ENCODE measurements around the gene COPS7A.

COPS7A gene

GRCh38 chr12:6768437-6768914 is 44.6 kb downstream of the COPS7A start:
- peak overlapping the region in 4 of 11 experiments; percentile 13 to 95 (median 92); a peak in 6 of 22 replicates for H3K4me2 ChIP-seq
- H3K27ac ChIP-seq: no peak overlapping the region
- peak overlapping the region in 1 of 11 experiments; percentile 37; a peak in 2 of 22 replicates for H3K9ac ChIP-seq
- no peaks in the 10 kb centered on the region for H3K9me3 ChIP-seq (replicated peaks in 1 of 11)
- H3K4me1 ChIP-seq: peaks cover 9 to 84% (median 63%) of the 10 kb centered on the region in 10 experiments
- peaks cover 79 to 100% (median 100%) of the 10 kb centered on the region in 11 experiments for H3K27me3 ChIP-seq
- peak overlapping the region in 2 of 10 experiments; percentile 72 to 79; a peak in 3 of 20 replicates for H3K4me3 ChIP-seq
- H3K36me3 ChIP-seq: no peaks in the 10 kb centered on the region; a peak in 1 of 22 replicates
- TF ChIP-seq Cebpa-rat (IDR thresholded peaks at IDR 0.05): no peak
- H4K20me1 ChIP-seq: peaks cover 0 to 51% (median 22%) of the 10 kb centered on the region in 11 experiments; a peak in 17 of 22 replicates

GRCh38 chr12:6768990-6769389 is 45.1 kb downstream of the COPS7A start:
- peaks cover 79 to 100% (median 100%) of the 10 kb centered on the region in 11 experiments for H3K27me3 ChIP-seq
- peak overlapping the region in 1 of 10 experiments; percentile 79; a peak in 1 of 20 replicates for H3K4me3 ChIP-seq
- 0 out of 22 replicates have a peak overlapping the region, but pooled peaks of 1 of the 11 experiments have one; percentile 37 for H3K9ac ChIP-seq
- H4K20me1 ChIP-seq: peaks cover 0 to 51% (median 22%) of the 10 kb centered on the region in 11 experiments; a peak in 17 of 22 replicates
- TF ChIP-seq Cebpa-rat (IDR thresholded peaks at IDR 0.05): no peak
- H3K4me2 ChIP-seq: peak overlapping the region in 6 of 11 experiments; percentile 1 to 95 (median 51); a peak in 8 of 22 replicates
- no peaks in the 10 kb centered on the region for H3K9me3 ChIP-seq (replicated peaks in 1 of 11)
- peaks cover 9 to 78% (median 60%) of the 10 kb centered on the region in 10 experiments for H3K4me1 ChIP-seq
- H3K36me3 ChIP-seq: no peaks in the 10 kb centered on the region; a peak in 1 of 22 replicates
- no peak overlapping the region for H3K27ac ChIP-seq

GRCh38 chr12:6769666-6770065 is 45.8 kb downstream of the COPS7A start:
- H4K20me1 ChIP-seq: peaks cover 0 to 57% (median 22%) of the 10 kb centered on the region in 11 experiments; a peak in 17 of 22 replicates
- peaks cover 79 to 100% (median 100%) of the 10 kb centered on the region in 11 experiments for H3K27me3 ChIP-seq
- H3K9ac ChIP-seq: no peak overlapping the region
- peaks cover 9 to 72% (median 53%) of the 10 kb centered on the region in 10 experiments for H3K4me1 ChIP-seq
- no peak overlapping the region for H3K4me3 ChIP-seq
- peak overlapping the region in 3 of 11 experiments; percentile 89 to 95 (median 94); a peak in 6 of 22 replicates for H3K4me2 ChIP-seq
- H3K27ac ChIP-seq: no peak overlapping the region
- TF ChIP-seq Cebpa-rat (IDR thresholded peaks at IDR 0.05): no peak
- no peaks in the 10 kb centered on the region; a peak in 1 of 22 replicates for H3K36me3 ChIP-seq
- H3K9me3 ChIP-seq (replicated peaks in 1 of 11): no peaks in the 10 kb centered on the region

GRCh38 chr12:6770094-6770493 is 46.2 kb downstream of the COPS7A start:
- Histone ChIP-seq H4K20me1 (peaks cover 0 to 57% (median 22%) of the 10 kb centered on the region in 11 experiments; a peak in 17 of 22 replicates), H3K4me1 (peaks cover 9 to 68% (median 50%) of the 10 kb centered on the region in 10 experiments), H3K4me2 (peak overlapping the region in 3 of 11 experiments; percentile 66 to 95 (median 94); a peak in 6 of 22 replicates), H3K27ac (no peak overlapping the region), H3K36me3 (no peaks in the 10 kb centered on the region; a peak in 1 of 22 replicates), H3K9ac (peak overlapping the region in 1 of 11 experiments; percentile 22; a peak in 1 of 22 replicates), H3K27me3 (peaks cover 79 to 100% (median 100%) of the 10 kb centered on the region in 11 experiments), H3K4me3 (no peak overlapping the region), H3K9me3 (replicated peaks in 1 of 11) (no peaks in the 10 kb centered on the region)
- no peak for TF ChIP-seq Cebpa-rat (IDR thresholded peaks at IDR 0.05)

- Histone ChIP-seq H3K36me3 (no peaks in the 10 kb centered on the region; a peak in 1 of 22 replicates), H3K9ac (peak overlapping the region in 2 of 11 experiments; percentile 22 to 35; a peak in 3 of 22 replicates), H3K9me3 (replicated peaks in 1 of 11) (no peaks in the 10 kb centered on the region), H3K27me3 (peaks cover 79 to 100% (median 100%) of the 10 kb centered on the region in 11 experiments), H3K4me2 (peak overlapping the region in 5 of 11 experiments; percentile 1 to 95 (median 66); a peak in 7 of 22 replicates), H4K20me1 (peaks cover 0 to 55% (median 22%) of the 10 kb centered on the region in 11 experiments; a peak in 17 of 22 replicates), H3K4me3 (no peak overlapping the region), H3K27ac (0 out of 22 replicates have a peak overlapping the region, but pooled peaks of 1 of the 11 experiments have one; percentile 20), H3K4me1 (peaks cover 9 to 63% (median 47%) of the 10 kb centered on the region in 10 experiments)
- no peak for TF ChIP-seq Cebpa-rat (IDR thresholded peaks at IDR 0.05)
These were observed 46.8 kb downstream of the COPS7A start for GRCh38 chr12:6770600-6770999.

GRCh38 chr12:6771091-6771495 is 47.2 kb downstream of the COPS7A start:
- Histone ChIP-seq H3K4me1 (peaks cover 9 to 60% (median 43%) of the 10 kb centered on the region in 10 experiments), H3K4me3 (no peak overlapping the region), H4K20me1 (peaks cover 0 to 50% (median 22%) of the 10 kb centered on the region in 11 experiments; a peak in 17 of 22 replicates), H3K9me3 (replicated peaks in 1 of 11) (no peaks in the 10 kb centered on the region), H3K4me2 (peak overlapping the region in 5 of 11 experiments; percentile 1 to 95 (median 66); a peak in 9 of 22 replicates), H3K36me3 (no peaks in the 10 kb centered on the region; a peak in 1 of 22 replicates), H3K27me3 (peaks cover 80 to 100% (median 100%) of the 10 kb centered on the region in 11 experiments), H3K9ac (peak overlapping the region in 1 of 11 experiments; percentile 35; a peak in 2 of 22 replicates), H3K27ac (0 out of 22 replicates have a peak overlapping the region, but pooled peaks of 1 of the 11 experiments have one; percentile 20)
- no peak for TF ChIP-seq Cebpa-rat (IDR thresholded peaks at IDR 0.05)

- Histone ChIP-seq H3K27me3 (peaks cover 86 to 100% (median 100%) of the 10 kb centered on the region in 11 experiments), H3K9ac (no peak overlapping the region), H3K4me2 (peak overlapping the region in 6 of 11 experiments; percentile 7 to 95 (median 57); a peak in 10 of 22 replicates), H3K9me3 (replicated peaks in 1 of 11) (no peaks in the 10 kb centered on the region), H4K20me1 (peaks cover 0 to 48% (median 22%) of the 10 kb centered on the region in 11 experiments; a peak in 17 of 22 replicates), H3K4me1 (peaks cover 9 to 60% (median 41%) of the 10 kb centered on the region in 10 experiments), H3K36me3 (no peaks in the 10 kb centered on the region; a peak in 1 of 22 replicates), H3K27ac (no peak overlapping the region), H3K4me3 (no peak overlapping the region)
- no peak for TF ChIP-seq Cebpa-rat (IDR thresholded peaks at IDR 0.05)
These were observed 47.9 kb downstream of the COPS7A start for GRCh38 chr12:6771509-6772330.

GRCh38 chr12:6772331-6772695 is 48.5 kb downstream of the COPS7A start, which contains the start of gene LAG3:
Gene LAG3 (plus strand): TSS chr12:6772520. CDS start chr12:6772853, 333 bp downstream.
- Histone ChIP-seq H3K4me2 (peak within 1 kb of the TSS in 8 of 11 experiments; percentile 7 to 95 (median 48); a peak in 12 of 22 replicates), H3K9ac (no peak within 1 kb of the TSS), H4K20me1 (peaks cover 0 to 48% (median 22%) of the 10 kb centered on the region in 11 experiments; a peak in 17 of 22 replicates), H3K4me3 (0 out of 20 replicates have a peak within 1 kb of the TSS, but pooled peaks of 1 of the 10 experiments have one; percentile 28), H3K9me3 (replicated peaks in 1 of 11) (no peaks in the 10 kb centered on the region), H3K27ac (no peak within 1 kb of the TSS), H3K4me1 (peaks cover 5 to 60% (median 36%) of the 10 kb centered on the region in 10 experiments; a peak in 19 of 20 replicates), H3K36me3 (no peaks in the 10 kb centered on the region; a peak in 1 of 22 replicates), H3K27me3 (peaks cover 89 to 100% (median 100%) of the 10 kb centered on the region in 11 experiments)
- TF ChIP-seq Cebpa-rat (IDR thresholded peaks at IDR 0.05): no peak

All from BLaER1 treated with 17β-estradiol and CSF1 and Interleukin-3, amounts not matched to agents 10 nM and 100 nM (cell line).